Measurements from ENCODE around the gene KCNA5. TPM values are rescaled to one million over a fixed set of nuclear protein-coding genes. Genes with fewer than 3 reads are reported as not detected.

Gene KCNA5
- total and polyA plus RNA-seq, 7 donors = 0.45 to 20.2 (median 2.5) TPM; not detected in 1

GRCh38 chr12:5088586-5089264 is 45.0 kb downstream of the KCNA5 start:
- Histone ChIP-seq H3K4me1 (no peaks in the 10 kb centered on the region), H3K36me3 (no peaks in the 10 kb centered on the region), H3K9me3 (no peaks in the 10 kb centered on the region), H3K27ac (no peak overlapping the region), H3K4me3 (no peak overlapping the region), H3K27me3 (no peaks in the 10 kb centered on the region)
- DNase-seq = no peak
- no peak for TF ChIP-seq POLR2A (IDR thresholded peaks at IDR 0.05)
- no peak for TF ChIP-seq EP300 (IDR thresholded peaks at IDR 0.05)
- TF ChIP-seq POLR2AphosphoS5 (IDR thresholded peaks at IDR 0.05) = no peak
- TF ChIP-seq CTCF (IDR thresholded peaks at IDR 0.05) = no peak
- intact Hi-C loops (cut with DNase I) = no loop called here
- WGBS, 2 donors = 67 to 76% methylated on average over 18 of the region's 18 CpGs

GRCh38 chr12:5094551-5094950 is 50.9 kb downstream of the KCNA5 start:
- no peak overlapping the region for H3K4me3 ChIP-seq
- whole genome bisulfite sequencing, 2 donors = 54 to 73% methylated on average over 1 of the region's 1 CpG
- intact Hi-C loops (cut with DNase I) = no loop called here

GRCh38 chr12:5094986-5095385 is 51.3 kb downstream of the KCNA5 start:
- Histone ChIP-seq H3K9me3 (no peaks in the 10 kb centered on the region), H3K27ac (no peak overlapping the region), H3K36me3 (no peaks in the 10 kb centered on the region), H3K4me1 (no peaks in the 10 kb centered on the region), H3K4me3 (no peak overlapping the region), H3K27me3 (no peaks in the 10 kb centered on the region)
- no peak for DNase-seq
- WGBS, 2 donors = 80 to 83% methylated on average over 3 of the region's 3 CpGs
- intact Hi-C loops (cut with DNase I) = no loop called here
- TF ChIP-seq POLR2A (IDR thresholded peaks at IDR 0.05) (no peak), POLR2AphosphoS5 (IDR thresholded peaks at IDR 0.05) (no peak), CTCF (IDR thresholded peaks at IDR 0.05) (no peak), EP300 (IDR thresholded peaks at IDR 0.05) (no peak)

More at GRCh38 chr12:5094551-5094950, 50.9 kb downstream of the KCNA5 start:
- Histone ChIP-seq H3K27me3 (no peaks in the 10 kb centered on the region), H3K27ac (no peak overlapping the region), H3K36me3 (no peaks in the 10 kb centered on the region), H3K4me1 (no peaks in the 10 kb centered on the region), H3K9me3 (no peaks in the 10 kb centered on the region)
- TF ChIP-seq CTCF (IDR thresholded peaks at IDR 0.05) (no peak), POLR2A (IDR thresholded peaks at IDR 0.05) (no peak), POLR2AphosphoS5 (IDR thresholded peaks at IDR 0.05) (no peak)
- DNase-seq = no peak

Other genes with a start within 250 kb of the KCNA5 start
- gene KCNA1, start 134.0 kb upstream of the KCNA5 start, total RNA-seq = 1 to 10 TPM; 1.4 to 3.8 (median 2.9) TPM
- gene KCNA1, start 134.0 kb upstream of the KCNA5 start, polyA plus RNA-seq = under 1 TPM in 1 of 3 donors, not detected in 2; 0.07 TPM